SK-N-SH treated with all-trans-retinoic acid at 6 μM for 48 hours (cell line): ENCODE data around the gene EXOC4.

Source experiments
- ATAC-seq: fragments of 200-7000 bp; cut with Tn5 transposase; 3 replicates; pipeline ENCODE4 v1.9.1; 2020; ENCODE audit warnings: mild to moderate bottlenecking, moderate library complexity
- ARNTL ChIP-seq: fragments of 450-650 bp; formaldehyde crosslinking; IDR thresholded peaks from 2 replicates; pipeline ENCODE4 v1.5.0; 2020; ENCODE audit warnings: low read depth, mild to moderate bottlenecking, moderate library complexity, borderline replicate concordance
- BACH2 ChIP-seq: fragments of 250-450 bp; sonication (Bioruptor Pico); IDR thresholded peaks from 2 replicates; pipeline ENCODE4 v1.9.0; 2021; ENCODE audit warnings: mild to moderate bottlenecking, borderline replicate concordance
- CSDC2 ChIP-seq: fragments of 250-450 bp; sonication (Bioruptor Pico); IDR thresholded peaks from 2 replicates; pipeline ENCODE4 v1.5.0; 2020; ENCODE audit warnings: mild to moderate bottlenecking, moderate library complexity
- ESRRG ChIP-seq: fragments of 250-450 bp; sonication (Bioruptor Pico); IDR thresholded peaks from 2 replicates; pipeline ENCODE4 v1.6.1; 2021; ENCODE audit warnings: mild to moderate bottlenecking
- GLIS3 ChIP-seq: fragments of 250-450 bp; sonication (Bioruptor Pico); IDR thresholded peaks from 2 replicates; pipeline ENCODE4 v1.5.0; 2020; ENCODE audit warnings: mild to moderate bottlenecking, moderate library complexity
- ISL1 ChIP-seq: fragments of 250-450 bp; sonication (Bioruptor Pico); IDR thresholded peaks from 2 replicates; pipeline ENCODE4 v2.1.2; 2022; ENCODE audit warnings: mild to moderate bottlenecking, moderate library complexity
- OSR1 ChIP-seq: fragments of 250-450 bp; sonication (Bioruptor Pico); IDR thresholded peaks from 2 replicates; pipeline ENCODE4 v1.8.0; 2022; ENCODE audit warnings: moderate library complexity, mild to moderate bottlenecking, inconsistent platforms
- SNAI2 ChIP-seq: fragments of 250-450 bp; sonication (Bioruptor Pico); IDR thresholded peaks from 2 replicates; pipeline ENCODE4 v1.5.0; 2020; ENCODE audit warnings: mild to moderate bottlenecking, moderate library complexity
- TOX ChIP-seq: fragments of 250-450 bp; sonication (Bioruptor Pico); IDR thresholded peaks from 2 replicates; pipeline ENCODE4 v1.8.0; 2021; ENCODE audit warnings: mild to moderate bottlenecking, moderate library complexity, borderline replicate concordance
- ZC3H10 ChIP-seq: fragments of 250-450 bp; sonication (Bioruptor Pico); IDR thresholded peaks from 2 replicates; pipeline ENCODE4 v1.5.1; 2021; ENCODE audit warnings: mild to moderate bottlenecking, moderate library complexity
- ZFP3 ChIP-seq: fragments of 250-450 bp; sonication (Bioruptor Pico); IDR thresholded peaks from 2 replicates; pipeline ENCODE4 v1.5.0; 2020; ENCODE audit warnings: mild to moderate bottlenecking, moderate library complexity
- ZNF70 ChIP-seq: fragments of 450-650 bp; formaldehyde crosslinking; IDR thresholded peaks from 2 replicates; pipeline ENCODE4 v1.5.0; 2020; ENCODE audit warnings: mild to moderate bottlenecking, moderate library complexity
- ZNF8 ChIP-seq: fragments of 450-650 bp; formaldehyde crosslinking; IDR thresholded peaks from 2 replicates; pipeline ENCODE4 v1.5.0; 2020; ENCODE audit warnings: mild to moderate bottlenecking, moderate library complexity
- TF ChIP-seq, protein P1 (sequence below): fragments of 250-450 bp; sonication (Bioruptor Pico); IDR thresholded peaks from 2 replicates; pipeline ENCODE4 v1.8.0; 2020; ENCODE audit warnings: mild to moderate bottlenecking, moderate library complexity, borderline replicate concordance
- TF ChIP-seq, protein P2 (sequence below): fragments of 250-450 bp; sonication (Bioruptor Pico); IDR thresholded peaks from 2 replicates; pipeline ENCODE4 v1.5.0; 2020; ENCODE audit warnings: mild to moderate bottlenecking, moderate library complexity
- TF ChIP-seq, protein P3 (sequence below): fragments of 250-450 bp; sonication (Bioruptor Pico); IDR thresholded peaks from 2 replicates; pipeline ENCODE4 v1.5.1; 2020; ENCODE audit warnings: low read depth, mild to moderate bottlenecking, moderate library complexity
- TF ChIP-seq, protein P4 (sequence below): fragments of 250-450 bp; sonication (Bioruptor Pico); IDR thresholded peaks from 2 replicates; pipeline ENCODE4 v1.5.1; 2021; ENCODE audit warnings: mild to moderate bottlenecking, moderate library complexity

EXOC4 gene

DNA sequence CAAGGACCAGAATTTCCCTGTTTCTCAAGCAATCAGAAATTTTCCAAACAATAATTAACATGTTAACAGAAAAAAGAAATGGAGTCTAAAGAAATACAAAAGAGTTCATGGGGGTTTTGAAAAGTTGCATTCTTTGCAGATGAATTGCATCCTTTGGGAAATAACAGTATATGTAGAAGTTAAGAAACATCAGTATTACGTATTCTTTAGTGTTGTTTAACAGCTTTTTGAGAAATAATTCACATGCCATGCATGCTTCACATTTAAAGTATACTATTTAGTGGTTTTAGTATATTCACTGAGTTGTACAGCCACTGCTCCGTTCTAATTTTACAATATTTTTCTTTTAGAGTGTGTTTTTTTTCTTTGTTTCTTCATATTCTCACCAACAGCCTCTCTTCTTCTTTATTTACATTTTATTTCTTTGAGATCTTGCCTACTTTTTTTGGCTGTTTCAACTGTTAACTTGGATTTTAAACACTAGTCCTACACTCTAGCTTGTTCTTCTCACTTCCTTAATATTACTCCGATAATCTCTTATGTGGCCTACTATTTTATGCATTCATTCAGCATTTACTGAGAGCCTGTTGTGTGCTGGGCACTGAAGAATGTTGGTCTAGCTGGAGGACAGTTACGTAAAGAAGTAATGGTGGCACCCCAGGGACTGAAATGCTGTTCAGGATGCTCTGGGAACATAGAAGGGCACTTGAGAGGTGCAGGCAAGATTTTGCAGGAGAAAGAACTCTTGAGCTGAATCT, 330.1 kb downstream of the EXOC4 start:
- no peak for TF ChIP-seq TOX (CRISPR knock-in tag)
- peak; percentile 47; the same call in 1 of the 2 replicates for TF ChIP-seq ISL1
- TF ChIP-seq, all 23 proteins: peak for 1

DNA sequence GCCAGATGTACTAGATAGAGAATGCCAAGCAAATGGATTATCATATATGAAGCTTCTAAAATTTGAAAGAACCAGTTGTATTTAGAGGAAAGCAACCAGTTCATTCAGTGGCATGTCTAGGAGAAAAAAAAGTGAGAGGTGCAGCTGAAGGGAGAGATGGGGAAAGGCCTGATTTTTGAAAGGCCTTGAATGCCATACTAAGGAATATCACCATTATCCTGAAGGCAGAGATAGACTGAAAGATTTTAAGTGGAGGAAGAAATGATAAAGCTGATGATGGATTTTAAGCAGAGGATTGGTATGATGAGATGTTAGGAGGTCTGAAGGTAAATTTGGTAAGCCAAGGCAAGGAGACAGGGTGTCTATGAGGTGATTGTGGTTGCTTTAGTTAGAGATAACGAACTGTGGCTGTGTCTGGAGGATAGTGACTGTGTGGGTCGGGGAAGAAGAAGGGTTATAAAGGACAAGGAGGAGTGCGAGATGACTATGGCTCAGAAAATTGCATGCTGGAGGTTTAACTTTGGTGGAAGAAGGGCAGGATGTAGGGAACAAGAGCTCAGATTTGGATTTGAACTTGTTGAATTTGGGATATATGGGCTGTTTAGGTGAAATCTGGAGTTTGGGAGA, 330.8 kb downstream of the EXOC4 start:
- TF ChIP-seq, protein P1, sequence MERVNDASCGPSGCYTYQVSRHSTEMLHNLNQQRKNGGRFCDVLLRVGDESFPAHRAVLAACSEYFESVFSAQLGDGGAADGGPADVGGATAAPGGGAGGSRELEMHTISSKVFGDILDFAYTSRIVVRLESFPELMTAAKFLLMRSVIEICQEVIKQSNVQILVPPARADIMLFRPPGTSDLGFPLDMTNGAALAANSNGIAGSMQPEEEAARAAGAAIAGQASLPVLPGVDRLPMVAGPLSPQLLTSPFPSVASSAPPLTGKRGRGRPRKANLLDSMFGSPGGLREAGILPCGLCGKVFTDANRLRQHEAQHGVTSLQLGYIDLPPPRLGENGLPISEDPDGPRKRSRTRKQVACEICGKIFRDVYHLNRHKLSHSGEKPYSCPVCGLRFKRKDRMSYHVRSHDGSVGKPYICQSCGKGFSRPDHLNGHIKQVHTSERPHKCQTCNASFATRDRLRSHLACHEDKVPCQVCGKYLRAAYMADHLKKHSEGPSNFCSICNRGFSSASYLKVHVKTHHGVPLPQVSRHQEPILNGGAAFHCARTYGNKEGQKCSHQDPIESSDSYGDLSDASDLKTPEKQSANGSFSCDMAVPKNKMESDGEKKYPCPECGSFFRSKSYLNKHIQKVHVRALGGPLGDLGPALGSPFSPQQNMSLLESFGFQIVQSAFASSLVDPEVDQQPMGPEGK (CRISPR knock-in tag): no peak
- TF ChIP-seq, protein P2, sequence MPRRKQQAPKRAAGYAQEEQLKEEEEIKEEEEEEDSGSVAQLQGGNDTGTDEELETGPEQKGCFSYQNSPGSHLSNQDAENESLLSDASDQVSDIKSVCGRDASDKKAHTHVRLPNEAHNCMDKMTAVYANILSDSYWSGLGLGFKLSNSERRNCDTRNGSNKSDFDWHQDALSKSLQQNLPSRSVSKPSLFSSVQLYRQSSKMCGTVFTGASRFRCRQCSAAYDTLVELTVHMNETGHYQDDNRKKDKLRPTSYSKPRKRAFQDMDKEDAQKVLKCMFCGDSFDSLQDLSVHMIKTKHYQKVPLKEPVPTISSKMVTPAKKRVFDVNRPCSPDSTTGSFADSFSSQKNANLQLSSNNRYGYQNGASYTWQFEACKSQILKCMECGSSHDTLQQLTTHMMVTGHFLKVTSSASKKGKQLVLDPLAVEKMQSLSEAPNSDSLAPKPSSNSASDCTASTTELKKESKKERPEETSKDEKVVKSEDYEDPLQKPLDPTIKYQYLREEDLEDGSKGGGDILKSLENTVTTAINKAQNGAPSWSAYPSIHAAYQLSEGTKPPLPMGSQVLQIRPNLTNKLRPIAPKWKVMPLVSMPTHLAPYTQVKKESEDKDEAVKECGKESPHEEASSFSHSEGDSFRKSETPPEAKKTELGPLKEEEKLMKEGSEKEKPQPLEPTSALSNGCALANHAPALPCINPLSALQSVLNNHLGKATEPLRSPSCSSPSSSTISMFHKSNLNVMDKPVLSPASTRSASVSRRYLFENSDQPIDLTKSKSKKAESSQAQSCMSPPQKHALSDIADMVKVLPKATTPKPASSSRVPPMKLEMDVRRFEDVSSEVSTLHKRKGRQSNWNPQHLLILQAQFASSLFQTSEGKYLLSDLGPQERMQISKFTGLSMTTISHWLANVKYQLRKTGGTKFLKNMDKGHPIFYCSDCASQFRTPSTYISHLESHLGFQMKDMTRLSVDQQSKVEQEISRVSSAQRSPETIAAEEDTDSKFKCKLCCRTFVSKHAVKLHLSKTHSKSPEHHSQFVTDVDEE (CRISPR knock-in tag): no peak
- TF ChIP-seq ESRRG (CRISPR knock-in tag) (no peak), BACH2 (CRISPR knock-in tag) (no peak), TOX (CRISPR knock-in tag) (no peak), GLIS3 (no peak), ARNTL (CRISPR knock-in tag) (no peak), SNAI2 (CRISPR knock-in tag) (no peak), OSR1 (CRISPR knock-in tag) (no peak), CSDC2 (CRISPR knock-in tag) (no peak), ZNF8 (CRISPR knock-in tag) (no peak), ZFP3 (CRISPR knock-in tag) (no peak)
- TF ChIP-seq, protein P3, sequence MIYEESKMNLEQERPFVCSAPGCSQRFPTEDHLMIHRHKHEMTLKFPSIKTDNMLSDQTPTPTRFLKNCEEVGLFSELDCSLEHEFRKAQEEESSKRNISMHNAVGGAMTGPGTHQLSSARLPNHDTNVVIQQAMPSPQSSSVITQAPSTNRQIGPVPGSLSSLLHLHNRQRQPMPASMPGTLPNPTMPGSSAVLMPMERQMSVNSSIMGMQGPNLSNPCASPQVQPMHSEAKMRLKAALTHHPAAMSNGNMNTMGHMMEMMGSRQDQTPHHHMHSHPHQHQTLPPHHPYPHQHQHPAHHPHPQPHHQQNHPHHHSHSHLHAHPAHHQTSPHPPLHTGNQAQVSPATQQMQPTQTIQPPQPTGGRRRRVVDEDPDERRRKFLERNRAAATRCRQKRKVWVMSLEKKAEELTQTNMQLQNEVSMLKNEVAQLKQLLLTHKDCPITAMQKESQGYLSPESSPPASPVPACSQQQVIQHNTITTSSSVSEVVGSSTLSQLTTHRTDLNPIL (CRISPR knock-in tag): no peak
- TF ChIP-seq, all 23 proteins: peak for 0
- ATAC-seq: no peak

More for the DNA sequence above, 330.1 kb downstream of the EXOC4 start:
- ATAC-seq: peak; percentile 91

DNA sequence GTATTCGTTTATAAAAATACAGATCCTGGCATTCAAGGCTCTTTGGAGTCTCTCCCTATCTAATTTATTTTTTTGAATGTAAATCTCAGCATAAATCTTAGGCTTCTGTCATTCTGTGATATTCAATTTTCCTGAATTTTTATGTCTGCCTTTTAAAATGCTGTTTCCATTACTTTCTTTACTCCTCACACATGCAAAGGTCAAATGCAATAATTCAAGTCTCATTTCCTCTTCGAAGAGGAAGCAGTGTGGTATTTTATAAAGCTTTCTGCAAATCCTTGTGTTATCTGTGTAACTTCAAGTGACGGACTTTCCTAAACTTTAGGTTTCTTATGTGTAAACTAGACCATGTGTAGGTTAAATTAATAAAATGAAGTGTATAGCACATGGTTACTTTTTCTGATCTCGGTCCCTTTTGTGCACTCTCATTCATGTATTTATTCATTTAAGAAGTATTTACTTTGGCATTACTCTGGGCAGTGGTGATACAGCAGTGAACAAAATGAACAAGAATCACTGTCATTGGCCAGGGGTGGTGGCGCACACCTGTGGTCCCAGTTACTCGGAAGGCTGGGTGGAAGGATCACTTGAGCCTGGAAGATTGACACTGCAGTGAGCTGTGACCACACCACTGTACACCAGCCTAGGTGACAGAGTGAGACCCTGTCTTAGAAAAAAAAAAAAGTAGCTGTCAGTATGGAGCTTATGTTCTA, 332.2 kb downstream of the EXOC4 start:
- TF ChIP-seq, protein P4, sequence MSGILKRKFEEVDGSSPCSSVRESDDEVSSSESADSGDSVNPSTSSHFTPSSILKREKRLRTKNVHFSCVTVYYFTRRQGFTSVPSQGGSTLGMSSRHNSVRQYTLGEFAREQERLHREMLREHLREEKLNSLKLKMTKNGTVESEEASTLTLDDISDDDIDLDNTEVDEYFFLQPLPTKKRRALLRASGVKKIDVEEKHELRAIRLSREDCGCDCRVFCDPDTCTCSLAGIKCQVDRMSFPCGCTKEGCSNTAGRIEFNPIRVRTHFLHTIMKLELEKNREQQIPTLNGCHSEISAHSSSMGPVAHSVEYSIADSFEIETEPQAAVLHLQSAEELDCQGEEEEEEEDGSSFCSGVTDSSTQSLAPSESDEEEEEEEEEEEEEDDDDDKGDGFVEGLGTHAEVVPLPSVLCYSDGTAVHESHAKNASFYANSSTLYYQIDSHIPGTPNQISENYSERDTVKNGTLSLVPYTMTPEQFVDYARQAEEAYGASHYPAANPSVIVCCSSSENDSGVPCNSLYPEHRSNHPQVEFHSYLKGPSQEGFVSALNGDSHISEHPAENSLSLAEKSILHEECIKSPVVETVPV (CRISPR knock-in tag): no peak
- TF ChIP-seq ZNF70 (CRISPR knock-in tag) (no peak), ZC3H10 (no peak), ESRRG (CRISPR knock-in tag) (no peak)
- TF ChIP-seq, protein P2 (CRISPR knock-in tag): no peak
- TF ChIP-seq, all 23 proteins: peak for 0
- no peak for ATAC-seq
